Panc1 (cell line): ENCODE results near the gene KHSRP.

Source experiments
- POLR2AphosphoS5 ChIP-seq: IDR thresholded peaks from 2 replicates; pipeline ENCODE4 v1.6.1; 2012; ENCODE audit warnings: mild to moderate bottlenecking, low read depth, low read length, moderate library complexity
- SIN3A ChIP-seq: IDR thresholded peaks from 2 replicates; pipeline ENCODE4 v1.6.1; 2012; ENCODE audit warnings: low read depth, mild to moderate bottlenecking, low read length, moderate library complexity, borderline replicate concordance; ENCODE audit not compliant: insufficient read depth
- TF ChIP-seq, protein P1 (sequence below), 2 experiments: IDR thresholded peaks; 2 replicates each; pipeline ENCODE4 v1.6.1; 2011 to 2012; ENCODE audit warnings: low read depth in 2 of 2, control low read depth in 1 of 2, low read length in 1 of 2, mild to moderate bottlenecking in 1 of 2, moderate library complexity in 1 of 2; ENCODE audit not compliant: insufficient read depth in 1 of 2
- TF ChIP-seq, protein P2 (sequence below): fragments of 450-650 bp; IDR thresholded peaks from 2 replicates; pipeline ENCODE4 v1.5.1; 2017; ENCODE audit warnings: mild to moderate bottlenecking

DNA sequence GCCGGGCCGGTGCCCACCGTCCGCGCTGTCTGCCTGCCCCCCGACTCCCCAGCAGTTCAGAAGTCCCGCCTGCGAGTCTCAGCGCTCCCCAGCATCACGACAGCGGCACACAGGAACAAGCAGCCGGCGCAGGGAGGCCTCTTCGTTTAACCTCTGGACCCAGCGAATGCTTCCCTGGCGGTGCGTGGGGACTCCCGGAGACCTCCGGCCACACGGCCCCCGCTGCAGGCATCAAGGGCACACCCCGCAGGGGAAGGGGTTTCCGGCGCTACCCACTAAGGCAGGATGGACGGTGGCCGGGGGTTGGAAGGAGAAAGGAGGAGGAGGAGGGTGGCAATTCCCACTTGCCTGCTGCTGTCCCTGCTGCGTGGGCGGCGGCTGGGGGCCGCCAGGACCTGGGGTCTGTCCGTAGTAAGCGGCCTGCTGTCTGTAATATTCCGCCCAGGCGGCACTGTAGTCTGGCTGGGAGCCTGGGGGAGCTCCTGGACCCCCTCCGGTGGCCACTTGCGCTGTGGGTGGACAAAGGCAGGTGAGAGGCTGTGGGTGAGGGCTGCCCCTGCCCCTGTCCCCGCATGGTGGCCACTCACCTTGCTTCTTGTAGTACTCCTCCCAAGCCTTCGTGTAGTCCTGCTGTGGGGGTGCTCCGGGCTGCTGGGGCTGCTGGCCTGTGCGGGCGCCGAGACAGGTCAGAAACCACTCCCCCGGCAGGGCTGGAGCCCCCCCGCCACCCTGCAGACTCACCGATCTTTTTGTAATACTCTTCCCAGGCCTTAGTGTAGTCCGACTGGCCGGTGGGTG, 9.6 kb downstream of the KHSRP start:
- TF ChIP-seq, protein P1, sequence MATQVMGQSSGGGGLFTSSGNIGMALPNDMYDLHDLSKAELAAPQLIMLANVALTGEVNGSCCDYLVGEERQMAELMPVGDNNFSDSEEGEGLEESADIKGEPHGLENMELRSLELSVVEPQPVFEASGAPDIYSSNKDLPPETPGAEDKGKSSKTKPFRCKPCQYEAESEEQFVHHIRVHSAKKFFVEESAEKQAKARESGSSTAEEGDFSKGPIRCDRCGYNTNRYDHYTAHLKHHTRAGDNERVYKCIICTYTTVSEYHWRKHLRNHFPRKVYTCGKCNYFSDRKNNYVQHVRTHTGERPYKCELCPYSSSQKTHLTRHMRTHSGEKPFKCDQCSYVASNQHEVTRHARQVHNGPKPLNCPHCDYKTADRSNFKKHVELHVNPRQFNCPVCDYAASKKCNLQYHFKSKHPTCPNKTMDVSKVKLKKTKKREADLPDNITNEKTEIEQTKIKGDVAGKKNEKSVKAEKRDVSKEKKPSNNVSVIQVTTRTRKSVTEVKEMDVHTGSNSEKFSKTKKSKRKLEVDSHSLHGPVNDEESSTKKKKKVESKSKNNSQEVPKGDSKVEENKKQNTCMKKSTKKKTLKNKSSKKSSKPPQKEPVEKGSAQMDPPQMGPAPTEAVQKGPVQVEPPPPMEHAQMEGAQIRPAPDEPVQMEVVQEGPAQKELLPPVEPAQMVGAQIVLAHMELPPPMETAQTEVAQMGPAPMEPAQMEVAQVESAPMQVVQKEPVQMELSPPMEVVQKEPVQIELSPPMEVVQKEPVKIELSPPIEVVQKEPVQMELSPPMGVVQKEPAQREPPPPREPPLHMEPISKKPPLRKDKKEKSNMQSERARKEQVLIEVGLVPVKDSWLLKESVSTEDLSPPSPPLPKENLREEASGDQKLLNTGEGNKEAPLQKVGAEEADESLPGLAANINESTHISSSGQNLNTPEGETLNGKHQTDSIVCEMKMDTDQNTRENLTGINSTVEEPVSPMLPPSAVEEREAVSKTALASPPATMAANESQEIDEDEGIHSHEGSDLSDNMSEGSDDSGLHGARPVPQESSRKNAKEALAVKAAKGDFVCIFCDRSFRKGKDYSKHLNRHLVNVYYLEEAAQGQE (IDR thresholded peaks at IDR 0.05; ENCODE audit: insufficient read depth in 1 of 2, low read depth in 2 of 2, low read length in 1 of 2): no peak
- TF ChIP-seq, protein P2, sequence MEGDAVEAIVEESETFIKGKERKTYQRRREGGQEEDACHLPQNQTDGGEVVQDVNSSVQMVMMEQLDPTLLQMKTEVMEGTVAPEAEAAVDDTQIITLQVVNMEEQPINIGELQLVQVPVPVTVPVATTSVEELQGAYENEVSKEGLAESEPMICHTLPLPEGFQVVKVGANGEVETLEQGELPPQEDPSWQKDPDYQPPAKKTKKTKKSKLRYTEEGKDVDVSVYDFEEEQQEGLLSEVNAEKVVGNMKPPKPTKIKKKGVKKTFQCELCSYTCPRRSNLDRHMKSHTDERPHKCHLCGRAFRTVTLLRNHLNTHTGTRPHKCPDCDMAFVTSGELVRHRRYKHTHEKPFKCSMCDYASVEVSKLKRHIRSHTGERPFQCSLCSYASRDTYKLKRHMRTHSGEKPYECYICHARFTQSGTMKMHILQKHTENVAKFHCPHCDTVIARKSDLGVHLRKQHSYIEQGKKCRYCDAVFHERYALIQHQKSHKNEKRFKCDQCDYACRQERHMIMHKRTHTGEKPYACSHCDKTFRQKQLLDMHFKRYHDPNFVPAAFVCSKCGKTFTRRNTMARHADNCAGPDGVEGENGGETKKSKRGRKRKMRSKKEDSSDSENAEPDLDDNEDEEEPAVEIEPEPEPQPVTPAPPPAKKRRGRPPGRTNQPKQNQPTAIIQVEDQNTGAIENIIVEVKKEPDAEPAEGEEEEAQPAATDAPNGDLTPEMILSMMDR: no peak
- TF ChIP-seq POLR2AphosphoS5 (no peak), SIN3A (no peak)
